SK-N-MC (cell line): ENCODE results near the gene PRKRA.
A peak's percentile ranks its signal among the peaks of the same experiment; 100 is the strongest.

ENCODE experiments used
- DNase-seq: peaks from one replicate; pipeline ENCODE4 v3.0.0-alpha.2; 2011; ENCODE audit warnings: low read depth, low spot score
- H3K27ac ChIP-seq: fragments of 200-600 bp; sonication (generic); 2 replicates; pipeline ENCODE4 v1.5.1; 2016; ENCODE audit warnings: mixed run types
- H3K36me3 ChIP-seq: fragments of 200-600 bp; sonication (generic); 2 replicates; pipeline ENCODE4 v1.6.1; 2017; ENCODE audit warnings: antibody characterized with exemption, low read length, mixed read lengths; ENCODE audit not compliant: insufficient read depth
- H3K4me3 ChIP-seq: fragments of 200-600 bp; sonication (generic); 2 replicates; pipeline ENCODE4 v1.5.1; 2016
- H3K9ac ChIP-seq: fragments of 200-600 bp; sonication (generic); 2 replicates; pipeline ENCODE4 v1.8.0; 2017; ENCODE audit warnings: mixed run types, mixed read lengths; ENCODE audit not compliant: insufficient read length
- H3K9me3 ChIP-seq: fragments of 200-600 bp; sonication (generic); 2 replicates; pipeline ENCODE4 v1.6.1; 2017; ENCODE audit warnings: low read depth, mild to moderate bottlenecking, antibody characterized with exemption, low read length, moderate library complexity, mixed read lengths
- EZH2 ChIP-seq: fragments of 200-600 bp; sonication (generic); IDR thresholded peaks from one replicate; pipeline ENCODE4 v1.6.1; 2017; ENCODE audit warnings: antibody characterized with exemption
- FOXP2 ChIP-seq: optimal IDR thresholded peaks from 2 replicates; pipeline ENCODE3; 2011; ENCODE audit warnings: mild to moderate bottlenecking, moderate library complexity; ENCODE audit not compliant: insufficient read depth; ENCODE audit errors: extremely low read length, control extremely low read depth
- POLR2AphosphoS5 ChIP-seq: IDR thresholded peaks from 2 replicates; pipeline ENCODE4 v1.6.1; 2012; ENCODE audit warnings: mild to moderate bottlenecking, low read depth, low read length, borderline replicate concordance

Gene PRKRA

DNA sequence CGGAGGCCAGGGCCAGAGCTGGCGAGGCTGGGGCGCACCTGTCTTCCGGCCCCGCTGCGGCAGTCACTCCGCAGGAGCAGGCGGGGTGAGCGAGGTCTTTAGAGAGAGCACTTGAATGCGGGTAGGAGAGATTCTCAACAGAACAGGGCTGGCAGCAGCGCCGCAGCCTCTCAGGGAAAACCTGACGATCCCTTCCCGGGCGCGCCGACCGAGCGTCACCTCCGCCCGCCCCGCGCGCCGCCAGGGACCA lies 526 bp downstream of the PRKRA start:
- Histone ChIP-seq H3K9ac (peak overlapping the region; percentile 98), H3K27ac (no peak overlapping the region), H3K4me3 (peak overlapping the region; percentile 98), H3K9me3 (no peaks in the 10 kb centered on the region), H3K36me3 (peaks cover 30% of the 10 kb centered on the region; the same call in 1 of the 2 replicates)
- TF ChIP-seq FOXP2: no peak
- no peak for TF ChIP-seq EZH2
- TF ChIP-seq POLR2AphosphoS5: no peak
- no peak for DNase-seq

DNA sequence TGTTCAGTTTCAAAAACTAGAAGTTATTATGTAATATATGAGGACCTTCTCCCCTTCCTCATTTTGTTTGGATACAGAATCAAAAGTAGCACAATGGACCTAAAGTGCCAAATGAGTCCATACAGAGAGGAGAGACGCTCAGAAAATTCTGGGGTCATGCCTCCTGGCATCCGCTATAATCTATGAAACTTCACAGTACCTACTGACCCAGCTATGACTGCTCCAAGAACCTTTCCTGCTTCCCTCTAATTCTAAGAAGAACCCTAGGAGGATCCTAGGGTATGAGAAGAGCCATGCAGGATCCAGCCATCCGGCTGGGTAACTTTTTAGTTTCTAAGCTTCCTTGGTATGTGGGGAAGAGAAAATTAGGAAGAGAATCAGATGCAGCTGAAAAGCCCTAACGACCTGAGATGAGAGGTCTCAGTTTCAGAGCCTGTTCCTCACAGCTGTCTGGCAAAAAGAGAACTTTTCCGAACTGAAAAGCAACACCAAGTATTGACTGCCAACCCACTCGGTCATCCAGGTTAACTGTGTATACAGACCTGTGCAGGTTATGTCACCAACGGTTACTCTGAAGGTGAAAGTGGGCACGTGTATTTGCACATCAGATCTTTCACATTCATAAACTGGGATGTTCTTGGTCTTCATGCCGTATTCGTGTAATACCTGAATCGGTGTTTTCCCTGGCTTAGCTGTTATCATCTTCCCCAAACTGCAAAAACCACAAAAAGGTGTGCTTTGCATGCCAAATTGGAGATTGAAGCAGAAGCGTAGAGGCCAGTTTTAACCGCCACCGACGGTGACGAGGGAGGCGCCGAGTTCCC lies 1.1 kb downstream of the PRKRA start:
- TF ChIP-seq EZH2: no peak
- no peak for TF ChIP-seq POLR2AphosphoS5
- TF ChIP-seq FOXP2: no peak
- no peak for DNase-seq
- peak overlapping the region; percentile 98 for H3K4me3 ChIP-seq
- no peaks in the 10 kb centered on the region for H3K9me3 ChIP-seq
- no peak overlapping the region for H3K27ac ChIP-seq
- peak overlapping the region; percentile 98 for H3K9ac ChIP-seq
- peaks cover 36% of the 10 kb centered on the region for H3K36me3 ChIP-seq

DNA sequence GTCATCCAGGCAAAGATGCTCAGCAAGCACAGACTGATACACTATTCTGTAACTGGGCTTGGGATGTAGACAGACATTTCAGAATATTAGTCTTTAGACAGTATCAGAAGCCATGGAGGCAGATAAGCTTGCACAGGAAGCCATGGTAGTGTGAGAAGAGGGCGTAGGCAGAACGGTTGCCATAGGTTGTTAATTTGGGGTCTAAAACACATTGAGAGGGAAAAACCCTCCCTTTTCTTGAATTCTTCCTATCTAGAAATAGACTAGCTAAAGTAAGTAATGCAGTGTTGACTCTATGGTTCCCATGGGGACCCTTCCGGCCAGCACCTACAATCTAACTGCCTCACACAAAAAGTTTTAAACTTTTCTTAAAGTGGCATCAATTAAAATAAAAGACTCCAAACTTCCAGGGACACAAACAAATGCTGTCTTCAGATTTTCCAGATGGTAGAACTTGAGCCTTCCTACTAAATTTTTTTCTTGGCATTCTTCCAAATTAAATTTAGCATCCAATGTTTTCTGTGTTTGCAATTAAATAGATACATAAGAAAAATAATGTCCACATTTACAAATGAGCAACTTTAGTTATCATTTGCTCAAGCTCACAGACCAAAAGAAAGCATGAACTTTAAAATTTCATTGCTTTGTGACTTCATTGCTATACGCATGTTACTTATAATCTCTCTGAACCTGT lies 1.9 kb downstream of the PRKRA start:
- Histone ChIP-seq H3K36me3 (peaks cover 44% of the 10 kb centered on the region), H3K9ac (peak overlapping the region; percentile 98), H3K4me3 (peak overlapping the region; percentile 98; the same call in 1 of the 2 replicates), H3K9me3 (no peaks in the 10 kb centered on the region), H3K27ac (no peak overlapping the region)
- TF ChIP-seq POLR2AphosphoS5: no peak
- TF ChIP-seq EZH2: no peak
- TF ChIP-seq FOXP2: no peak
- DNase-seq: no peak

DNA sequence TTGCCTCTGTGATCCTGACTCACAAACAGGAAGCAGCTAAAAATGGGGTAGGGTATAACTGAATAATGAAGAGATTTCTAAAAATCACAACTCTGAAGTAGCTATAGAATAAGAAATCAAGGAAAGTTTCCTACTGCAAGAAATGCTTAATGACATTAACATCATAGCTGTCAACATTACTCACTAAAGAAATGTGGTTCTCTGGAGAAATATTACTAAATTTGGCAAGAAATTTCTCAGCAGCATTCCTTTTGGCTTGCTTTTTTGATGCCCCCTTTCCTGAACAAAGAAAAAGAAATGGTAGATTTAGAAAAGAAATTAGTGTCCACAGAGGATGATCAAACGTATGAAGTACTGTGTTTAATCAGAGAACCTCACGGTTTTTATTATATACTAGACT lies 9.5 kb downstream of the PRKRA start:
- Histone ChIP-seq H3K27ac (no peak overlapping the region), H3K36me3 (peaks cover 83% of the 10 kb centered on the region), H3K4me3 (no peak overlapping the region), H3K9ac (no peak overlapping the region), H3K9me3 (no peaks in the 10 kb centered on the region)
- TF ChIP-seq FOXP2 (no peak), POLR2AphosphoS5 (no peak), EZH2 (no peak)
- DNase-seq: no peak

GRCh38 chr2:178436662-178437061 lies 14.3 kb downstream of the PRKRA start:
- H3K27ac ChIP-seq: no peak overlapping the region
- no peak for TF ChIP-seq FOXP2
- TF ChIP-seq POLR2AphosphoS5: no peak
- no peak for TF ChIP-seq EZH2
- no peak overlapping the region for H3K4me3 ChIP-seq
- no peak for DNase-seq
- peaks cover 81% of the 10 kb centered on the region for H3K36me3 ChIP-seq
- no peak overlapping the region for H3K9ac ChIP-seq
- H3K9me3 ChIP-seq: no peaks in the 10 kb centered on the region

GRCh38 chr2:178429336-178429735 lies 21.6 kb downstream of the PRKRA start:
- Histone ChIP-seq H3K27ac (no peak overlapping the region), H3K36me3 (peaks cover 79% of the 10 kb centered on the region), H3K9ac (no peak overlapping the region), H3K4me3 (no peak overlapping the region), H3K9me3 (no peaks in the 10 kb centered on the region)
- TF ChIP-seq EZH2 (no peak), POLR2AphosphoS5 (no peak), FOXP2 (no peak)
- no peak for DNase-seq

DNA sequence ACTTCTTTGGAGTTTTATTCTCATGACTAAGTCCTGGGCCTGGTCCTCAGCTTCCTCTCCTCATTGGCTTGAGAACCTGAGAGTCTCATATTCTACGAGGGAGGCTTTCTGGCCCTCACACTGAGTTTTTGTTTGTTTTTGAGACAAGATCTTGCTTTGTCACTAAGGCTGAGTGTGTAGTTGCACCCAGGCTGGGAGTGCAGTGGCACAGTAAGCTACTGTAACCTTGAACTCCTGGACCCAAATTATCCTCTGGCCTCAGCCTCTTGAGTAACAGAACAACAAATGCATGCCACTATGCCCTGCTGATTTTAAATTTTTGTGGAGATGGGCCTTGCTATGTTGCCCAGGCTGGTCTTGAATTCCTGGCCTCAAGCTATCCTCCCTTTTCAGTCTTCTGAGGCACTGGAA lies 22.6 kb downstream of the PRKRA start:
- Histone ChIP-seq H3K9ac (no peak overlapping the region), H3K36me3 (peaks cover 70% of the 10 kb centered on the region), H3K4me3 (no peak overlapping the region), H3K9me3 (no peaks in the 10 kb centered on the region), H3K27ac (no peak overlapping the region)
- TF ChIP-seq POLR2AphosphoS5: no peak
- no peak for TF ChIP-seq EZH2
- TF ChIP-seq FOXP2: no peak
- DNase-seq: no peak

DNA sequence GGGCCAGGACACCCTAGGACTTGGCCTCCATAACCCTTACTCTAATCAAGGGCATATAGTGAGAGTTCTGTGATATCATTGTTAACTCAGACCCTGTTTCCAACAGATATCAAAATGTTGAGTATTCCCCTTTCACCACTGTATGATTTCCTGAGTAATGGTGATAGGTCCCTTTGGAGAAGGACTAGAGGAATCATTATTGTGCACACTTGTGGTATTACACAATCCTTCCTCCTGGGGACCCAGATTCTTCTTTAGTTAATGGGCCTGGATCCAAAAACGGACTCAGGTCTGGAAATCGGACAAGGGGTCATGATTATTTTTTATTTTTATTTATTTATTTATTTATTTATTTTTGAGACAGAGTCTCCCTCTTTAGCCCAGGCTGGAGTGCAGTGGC lies 23.5 kb downstream of the PRKRA start:
- Histone ChIP-seq H3K4me3 (no peak overlapping the region), H3K27ac (no peak overlapping the region), H3K9ac (no peak overlapping the region), H3K36me3 (peaks cover 62% of the 10 kb centered on the region), H3K9me3 (no peaks in the 10 kb centered on the region)
- DNase-seq: no peak
- TF ChIP-seq FOXP2 (no peak), EZH2 (no peak), POLR2AphosphoS5 (no peak)

DNA sequence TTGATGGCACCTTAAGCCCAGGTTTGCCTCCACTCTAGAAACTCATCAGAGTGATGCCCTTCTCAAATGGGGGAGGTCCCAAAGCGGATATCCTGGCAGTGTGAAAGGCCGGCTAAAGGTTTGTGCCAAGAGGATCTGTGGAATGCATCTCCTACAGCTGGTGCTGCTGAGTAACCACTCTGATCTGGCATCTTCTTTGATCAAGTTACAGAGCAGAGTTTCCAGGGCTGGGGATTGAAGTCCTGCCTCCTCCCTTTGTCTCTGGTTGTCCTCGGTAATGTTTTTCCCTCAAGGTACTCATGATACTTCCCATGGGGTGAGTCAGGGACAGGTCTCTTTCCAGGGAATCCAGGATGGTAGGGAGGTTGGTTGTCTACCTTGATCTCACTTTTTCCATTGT lies 24.6 kb downstream of the PRKRA start:
- peaks cover 51% of the 10 kb centered on the region for H3K36me3 ChIP-seq
- no peak for DNase-seq
- H3K9me3 ChIP-seq: no peaks in the 10 kb centered on the region
- no peak overlapping the region for H3K9ac ChIP-seq
- H3K27ac ChIP-seq: no peak overlapping the region
- TF ChIP-seq POLR2AphosphoS5 (no peak), FOXP2 (no peak), EZH2 (no peak)
- no peak overlapping the region for H3K4me3 ChIP-seq
